Skeletal muscle satellite cell (primary cell): Measurements from ENCODE around the gene TIMM44.
"Not testable (repeated sequence)": the region's sequence is repeated elsewhere in the genome, so short reads cannot be mapped to it uniquely, and the experiment has no call there.

Experiments used
- H3K27me3 ChIP-seq: 2 replicates; pipeline ENCODE4 v1.7.0; 2013; ENCODE audit warnings: low read length; ENCODE audit not compliant: control insufficient read depth, insufficient read depth
- H3K36me3 ChIP-seq: 2 replicates; pipeline ENCODE4 v1.7.0; 2013; ENCODE audit warnings: mild to moderate bottlenecking, control low read depth, low read length; ENCODE audit not compliant: insufficient read depth
- H3K4me1 ChIP-seq: 2 replicates; pipeline ENCODE4 v1.7.0; 2013; ENCODE audit warnings: low read length; ENCODE audit not compliant: control insufficient read depth, insufficient read depth
- H3K4me2 ChIP-seq: 2 replicates; pipeline ENCODE4 v1.7.0; 2013; ENCODE audit warnings: mild to moderate bottlenecking, low read length
- H3K4me3 ChIP-seq: 2 replicates; pipeline ENCODE4 v1.7.0; 2013; ENCODE audit warnings: low read length
- H3K9ac ChIP-seq: 2 replicates; pipeline ENCODE4 v1.7.0; 2013; ENCODE audit warnings: mild to moderate bottlenecking, low read depth, low read length, moderate library complexity
- H3K9me3 ChIP-seq: replicated peaks from 2 replicates; pipeline ENCODE4 v1.7.0; 2013; ENCODE audit warnings: mild to moderate bottlenecking, control low read depth, low read length

Gene TIMM44

DNA sequence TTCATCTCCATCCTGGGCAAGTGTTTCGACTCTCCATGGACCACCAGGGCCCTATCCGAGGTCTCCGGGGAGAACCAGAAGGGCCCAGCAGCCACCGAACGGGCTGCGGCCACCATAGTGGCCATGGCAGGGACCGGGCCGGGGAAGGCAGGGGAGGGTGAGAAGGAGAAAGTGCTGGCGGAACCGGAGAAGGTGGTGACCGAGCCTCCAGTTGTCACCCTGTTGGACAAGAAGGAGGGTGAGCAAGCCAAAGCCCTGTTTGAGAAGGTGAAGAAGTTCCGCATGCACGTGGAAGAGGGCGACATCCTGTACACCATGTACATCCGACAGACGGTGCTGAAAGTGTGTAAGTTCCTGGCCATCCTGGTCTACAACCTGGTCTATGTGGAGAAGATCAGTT lies 44.5 kb downstream of the TIMM44 start:
- Histone ChIP-seq H3K4me3 (no peak overlapping the region), H3K9ac (no peak overlapping the region), H3K9me3 (no peaks in the 10 kb centered on the region), H3K4me2 (no peak overlapping the region), H3K27me3 (no peaks in the 10 kb centered on the region), H3K4me1 (peaks cover 17% of the 10 kb centered on the region), H3K36me3 (peaks cover 8% of the 10 kb centered on the region)

DNA sequence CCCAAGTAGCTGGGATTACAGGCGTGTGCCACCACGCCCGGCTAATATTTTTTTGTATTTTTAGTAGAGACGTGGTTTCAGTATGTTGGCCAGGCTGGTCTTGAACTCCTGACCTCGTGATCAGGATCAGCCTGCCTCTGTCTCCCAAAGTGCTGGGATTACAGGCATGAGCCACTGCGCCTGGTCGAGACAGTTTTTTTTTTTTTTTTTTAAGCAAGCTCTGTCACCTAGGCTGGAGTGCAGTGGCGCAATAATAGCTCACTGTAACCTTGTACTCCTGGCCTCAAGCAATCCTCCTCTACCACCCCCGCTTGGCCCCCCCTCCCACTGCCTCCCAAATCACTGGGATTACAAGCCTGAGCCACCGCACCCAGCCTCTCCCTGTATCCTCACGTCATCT lies 46.2 kb downstream of the TIMM44 start:
- H3K9ac ChIP-seq: no peak overlapping the region

GRCh38 chr19:7895565-7895964 lies 47.9 kb downstream of the TIMM44 start:
- Histone ChIP-seq H3K4me1 (peaks cover 13% of the 10 kb centered on the region), H3K4me3 (no peak overlapping the region), H3K9me3 (no peaks in the 10 kb centered on the region), H3K36me3 (peaks cover 8% of the 10 kb centered on the region), H3K4me2 (no peak overlapping the region), H3K27me3 (no peaks in the 10 kb centered on the region), H3K9ac (no peak overlapping the region)

More for the DNA sequence above, 46.2 kb downstream of the TIMM44 start:
- Histone ChIP-seq H3K27me3 (no peaks in the 10 kb centered on the region), H3K36me3 (peaks cover 8% of the 10 kb centered on the region), H3K4me1 (peaks cover 8% of the 10 kb centered on the region), H3K4me2 (no peak overlapping the region), H3K9me3 (no peaks in the 10 kb centered on the region), H3K4me3 (no peak overlapping the region)

DNA sequence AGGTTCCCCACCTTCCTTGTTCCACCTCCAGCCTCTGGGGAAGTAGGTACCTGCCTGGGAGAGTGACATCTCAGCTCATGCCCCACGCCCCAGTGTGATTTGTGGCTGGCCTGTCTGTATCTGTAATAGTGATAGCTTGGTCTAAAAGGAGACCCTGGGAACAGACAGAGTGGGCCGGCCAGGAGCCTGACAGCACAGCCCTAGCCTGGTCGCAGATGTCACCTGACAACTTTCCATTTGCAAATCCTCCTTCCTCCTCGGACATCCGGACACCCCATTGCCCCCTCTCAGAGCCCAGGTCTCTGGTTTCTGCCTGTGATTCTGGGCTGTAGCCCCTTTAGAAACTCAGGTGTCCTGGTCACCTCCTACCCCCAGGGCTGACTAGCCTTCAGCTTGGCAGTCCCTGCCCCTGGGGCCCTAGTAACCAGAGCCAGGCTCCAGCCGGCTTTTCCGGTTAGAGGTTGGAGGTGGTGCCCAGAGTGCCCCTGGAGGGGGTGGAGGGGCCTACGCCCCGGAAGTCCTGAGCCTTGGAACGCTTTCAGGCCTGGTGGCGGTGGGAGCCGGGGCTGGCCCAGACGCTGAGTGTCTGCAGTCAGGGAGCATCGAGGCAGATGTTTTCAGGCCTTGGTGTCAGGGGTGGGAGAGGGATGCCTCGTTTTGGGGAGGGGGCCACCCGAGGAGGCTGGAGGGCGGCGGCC lies 48.7 kb downstream of the TIMM44 start:
- Histone ChIP-seq H3K4me1 (peaks cover 13% of the 10 kb centered on the region), H3K9me3 (no peaks in the 10 kb centered on the region), H3K27me3 (no peaks in the 10 kb centered on the region), H3K9ac (no peak overlapping the region), H3K36me3 (peaks cover 6% of the 10 kb centered on the region), H3K4me2 (no peak overlapping the region), H3K4me3 (no peak overlapping the region)

GRCh38 chr19:7893362-7894101 lies 49.9 kb downstream of the TIMM44 start:
- not testable (repeated sequence) for H3K4me2 ChIP-seq, H3K9ac ChIP-seq, H3K36me3 ChIP-seq, H3K4me3 ChIP-seq, H3K9me3 ChIP-seq, H3K27me3 ChIP-seq
- H3K4me1 ChIP-seq: peaks cover 18% of the 10 kb centered on the region

- H3K4me3 ChIP-seq: peak overlapping the region; percentile 80
- peak overlapping the region; percentile 94 for H3K4me2 ChIP-seq
- no peaks in the 10 kb centered on the region for H3K9me3 ChIP-seq
- no peaks in the 10 kb centered on the region for H3K27me3 ChIP-seq
- no peaks in the 10 kb centered on the region for H3K36me3 ChIP-seq
- peaks cover 15% of the 10 kb centered on the region for H3K4me1 ChIP-seq
- H3K9ac ChIP-seq: peak overlapping the region; percentile 87
These were observed 54.6 kb downstream of the TIMM44 start for GRCh38 chr19:7888826-7889217.

- Histone ChIP-seq H3K4me1 (peaks cover 15% of the 10 kb centered on the region), H3K36me3 (no peaks in the 10 kb centered on the region), H3K27me3 (no peaks in the 10 kb centered on the region), H3K4me3 (peak within 1 kb of the TSS; percentile 80), H3K9me3 (no peaks in the 10 kb centered on the region), H3K9ac (peak within 1 kb of the TSS; percentile 87), H3K4me2 (peak within 1 kb of the TSS; percentile 94)
These were observed 55.2 kb downstream of the TIMM44 start, which contains the start of gene LRRC8E for GRCh38 chr19:7888145-7888825. LRRC8E (plus strand) TSS chr19:7888510; CDS start chr19:7895604, 7,094 bp downstream.

DNA sequence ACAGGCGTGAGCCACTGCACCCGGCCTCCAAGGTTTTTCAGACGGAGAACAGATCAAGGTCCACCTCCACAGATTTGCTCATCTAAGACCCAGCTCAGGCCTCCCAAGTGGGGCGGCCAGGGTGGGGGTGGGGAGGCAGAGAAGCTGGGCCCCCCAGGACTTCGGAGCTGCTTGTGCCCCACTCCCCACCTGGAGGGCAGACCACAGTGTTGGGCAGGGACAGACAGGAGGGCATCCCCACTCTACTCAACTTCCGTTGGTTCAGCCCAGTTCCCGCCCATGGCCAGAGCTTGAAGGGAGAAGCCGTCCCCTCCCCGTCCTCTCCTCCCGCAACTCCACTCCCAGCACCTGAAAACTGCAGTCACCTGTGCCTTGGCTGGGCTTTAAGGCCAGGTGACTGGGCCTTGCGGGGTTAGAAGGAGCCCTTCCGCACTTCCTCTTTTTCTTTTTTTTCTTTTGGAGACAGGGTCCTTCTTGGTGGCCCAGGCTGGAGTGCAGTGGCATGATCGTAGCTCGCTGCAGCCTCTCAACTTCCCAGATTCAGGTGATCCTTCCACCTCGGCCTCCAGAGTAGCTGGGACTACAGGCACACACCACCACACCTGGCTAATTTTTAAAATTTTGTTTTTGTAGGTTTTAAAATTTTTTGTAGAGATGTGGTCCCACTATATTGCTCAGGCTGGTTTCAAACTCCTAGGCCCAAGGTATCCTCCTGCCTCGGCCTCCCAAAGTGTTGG lies 55.9 kb downstream of the TIMM44 start:
- Histone ChIP-seq H3K9me3 (no peaks in the 10 kb centered on the region), H3K9ac (no peak overlapping the region), H3K4me3 (no peak overlapping the region), H3K4me1 (peaks cover 15% of the 10 kb centered on the region), H3K36me3 (no peaks in the 10 kb centered on the region), H3K27me3 (no peaks in the 10 kb centered on the region), H3K4me2 (peak overlapping the region; percentile 94)

GRCh38 chr19:7885818-7886217 lies 57.6 kb downstream of the TIMM44 start:
- no peaks in the 10 kb centered on the region for H3K36me3 ChIP-seq
- no peak overlapping the region for H3K4me3 ChIP-seq
- no peaks in the 10 kb centered on the region for H3K9me3 ChIP-seq
- no peak overlapping the region for H3K9ac ChIP-seq
- H3K27me3 ChIP-seq: no peaks in the 10 kb centered on the region
- H3K4me2 ChIP-seq: no peak overlapping the region
- H3K4me1 ChIP-seq: peaks cover 10% of the 10 kb centered on the region

GRCh38 chr19:7883796-7884570 lies 59.5 kb downstream of the TIMM44 start:
- Histone ChIP-seq H3K4me2 (no peak overlapping the region), H3K36me3 (no peaks in the 10 kb centered on the region), H3K4me3 (no peak overlapping the region), H3K9me3 (no peaks in the 10 kb centered on the region), H3K4me1 (peaks cover 9% of the 10 kb centered on the region), H3K27me3 (no peaks in the 10 kb centered on the region), H3K9ac (no peak overlapping the region)
